ENCODE measurements around the gene COL23A1.

Gene COL23A1

DNA sequence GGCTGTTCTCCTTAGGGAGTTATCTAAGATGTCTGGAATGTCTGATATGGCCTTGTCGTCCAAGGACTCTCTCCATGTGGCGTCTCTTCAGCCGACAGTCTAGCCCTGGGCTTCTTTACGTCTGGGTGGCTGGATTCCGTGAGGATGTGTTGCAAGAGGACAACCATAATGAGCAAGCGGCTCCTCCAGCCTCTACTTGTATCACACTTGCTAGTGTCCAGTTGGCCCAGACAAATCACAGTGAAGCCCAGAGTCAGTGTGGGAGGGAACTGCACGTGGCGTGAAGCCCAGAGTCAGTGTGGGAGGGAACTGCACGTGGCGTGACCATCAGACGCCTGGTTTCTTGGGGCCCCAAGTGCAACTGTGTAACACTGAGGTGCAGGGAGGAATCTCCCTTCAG, 61.1 kb downstream of the COL23A1 start:
- DNase-seq = no peak

DNA sequence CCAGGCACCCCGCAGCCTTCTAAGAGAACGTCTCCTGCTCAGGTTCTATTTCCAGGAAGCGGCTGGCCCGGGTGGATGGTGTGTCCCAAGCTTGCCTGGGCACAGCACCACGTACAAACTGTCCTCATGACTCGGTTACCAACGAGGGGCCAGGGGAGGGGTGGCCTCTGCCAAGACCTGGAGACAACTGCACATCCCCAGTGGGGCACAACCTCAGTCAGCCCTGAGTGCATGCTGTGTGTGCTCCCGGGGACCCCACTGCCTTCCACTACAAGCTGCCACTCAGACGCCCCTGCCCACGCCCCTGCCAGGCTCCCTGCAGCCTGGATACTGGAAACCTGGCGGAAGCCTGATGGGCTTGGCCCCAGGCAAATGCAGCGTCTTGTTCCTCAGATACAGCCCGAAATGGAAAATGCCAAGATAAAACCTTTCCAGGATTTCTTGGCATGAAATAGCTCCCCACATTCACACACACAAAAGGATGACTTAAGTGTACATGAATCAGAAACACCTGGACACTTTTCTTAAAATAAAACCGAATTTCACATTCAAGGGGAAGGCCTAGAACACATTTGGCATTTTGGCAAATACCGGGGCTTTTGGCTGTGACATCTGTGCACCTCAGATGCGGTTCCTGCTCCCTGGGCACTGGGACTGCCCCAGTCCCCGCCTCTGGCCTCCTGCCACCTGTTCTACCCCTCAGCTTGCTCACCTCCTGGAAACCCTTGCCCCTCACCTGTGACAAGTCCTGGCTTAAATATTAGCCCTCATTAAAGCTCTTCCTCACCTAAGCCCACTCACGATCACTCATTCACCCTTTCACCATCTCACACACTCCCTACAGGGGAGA, 62.5 kb downstream of the COL23A1 start:
- DNase-seq = no peak

DNA sequence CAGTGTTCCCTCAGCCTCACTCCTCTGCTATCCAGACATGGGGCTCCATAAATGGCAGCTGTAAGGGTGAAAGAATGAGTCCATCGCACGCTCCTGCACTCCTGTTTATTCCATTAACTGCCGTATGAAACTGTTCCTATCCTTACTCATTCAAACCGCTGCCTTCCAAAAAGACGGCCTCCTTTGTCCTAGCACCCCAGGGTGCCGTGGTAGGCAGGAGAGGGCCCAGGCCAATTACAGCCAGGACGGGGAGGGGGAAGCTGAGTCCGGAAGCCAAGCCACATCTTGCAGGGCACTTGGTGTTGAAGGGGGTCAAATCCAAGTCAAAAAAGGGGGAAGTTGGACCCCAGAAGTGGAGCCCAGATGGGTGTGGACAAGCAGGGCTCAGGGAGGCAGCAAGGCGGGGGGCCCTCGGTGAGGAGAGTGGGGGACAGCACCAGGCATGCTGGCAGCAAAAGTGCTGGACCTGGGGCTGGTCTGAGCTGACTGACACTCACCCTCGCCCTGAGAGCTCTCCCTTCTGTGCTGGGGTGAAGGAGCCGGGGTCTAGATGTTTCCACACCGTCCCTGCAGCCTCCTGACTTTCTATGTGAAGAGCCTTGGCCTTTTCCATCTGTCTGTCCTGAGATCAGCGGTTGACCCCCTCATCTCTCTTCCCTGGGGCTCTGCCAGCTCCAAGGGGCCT, 63.3 kb downstream of the COL23A1 start:
- no peak for DNase-seq

DNA sequence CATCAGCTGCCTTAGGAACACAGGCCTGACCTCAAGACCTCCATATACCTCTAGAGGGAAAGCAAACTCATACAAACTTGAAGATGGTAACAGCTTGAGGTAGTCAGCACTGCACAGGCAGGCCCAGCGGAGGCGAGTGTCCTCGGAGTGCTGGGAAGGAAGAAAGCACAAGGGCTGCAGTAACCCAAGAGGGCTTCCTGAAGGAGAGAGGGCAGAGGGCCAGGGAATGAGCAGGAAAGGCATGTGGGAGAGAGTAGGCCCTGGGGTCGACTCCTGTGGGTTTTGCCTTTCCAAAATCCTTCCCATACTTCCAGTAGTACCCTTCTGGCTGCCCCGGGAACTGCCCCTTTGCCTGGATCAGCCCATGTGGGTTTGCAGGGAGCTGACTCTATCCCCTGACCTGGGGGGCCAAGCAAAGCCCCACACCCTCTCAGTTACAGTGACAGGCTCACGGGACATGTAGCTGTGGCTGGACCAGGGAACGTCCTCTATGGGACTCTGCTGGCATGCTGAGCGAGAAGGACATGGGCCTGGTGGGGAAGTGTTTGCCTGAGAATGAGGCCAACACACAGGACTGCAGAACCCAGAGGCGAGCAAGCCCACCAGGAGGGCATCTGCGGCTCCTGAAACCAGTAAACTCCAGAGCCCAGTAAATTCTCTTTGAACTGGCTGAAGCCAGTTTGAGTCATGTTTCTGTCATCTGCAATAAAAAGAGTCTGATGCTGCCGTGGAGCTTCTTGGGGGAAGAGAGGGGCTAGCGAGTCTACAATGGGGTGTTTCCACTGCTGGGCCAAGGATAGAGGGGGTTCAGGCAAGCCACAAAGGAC, 64.1 kb downstream of the COL23A1 start:
- DNase-seq = no peak

DNA sequence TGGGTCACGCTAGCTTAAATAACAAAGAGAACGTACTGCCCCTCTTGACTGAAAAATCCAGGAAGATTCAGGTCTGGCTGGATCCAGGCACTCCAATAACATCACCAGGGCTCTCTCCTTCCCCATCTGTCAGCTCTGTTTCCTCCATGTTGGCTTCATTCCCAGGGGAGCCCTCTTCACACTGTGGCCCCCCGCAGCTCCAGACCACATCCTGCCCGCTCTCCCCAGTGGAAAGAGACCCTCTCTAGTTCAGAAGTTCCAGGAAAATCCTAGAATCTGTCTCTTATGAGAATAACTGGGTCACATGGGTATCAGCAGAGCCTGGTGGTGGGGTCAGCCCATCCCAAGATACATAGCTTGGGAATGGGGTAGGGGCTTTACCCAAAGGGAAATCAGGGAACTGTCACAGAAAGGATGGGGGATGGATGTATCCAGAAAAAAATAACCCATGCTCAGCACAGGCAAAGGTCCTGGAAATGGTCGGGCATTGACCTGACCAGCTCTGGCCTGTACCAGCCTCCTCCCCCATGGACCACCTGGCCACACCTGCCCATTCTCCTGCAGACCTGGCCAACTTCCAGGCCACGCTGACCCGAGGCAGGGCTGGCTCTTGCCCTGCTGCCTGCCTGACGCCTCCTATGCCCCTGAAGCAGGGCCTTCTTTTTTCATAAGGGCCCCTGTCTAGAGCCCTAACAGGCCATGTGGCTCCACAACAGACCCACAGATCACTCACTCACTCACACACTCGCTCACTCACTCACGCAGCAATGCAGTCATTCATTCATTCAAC, 65.9 kb downstream of the COL23A1 start:
- DNase-seq = no peak

DNA sequence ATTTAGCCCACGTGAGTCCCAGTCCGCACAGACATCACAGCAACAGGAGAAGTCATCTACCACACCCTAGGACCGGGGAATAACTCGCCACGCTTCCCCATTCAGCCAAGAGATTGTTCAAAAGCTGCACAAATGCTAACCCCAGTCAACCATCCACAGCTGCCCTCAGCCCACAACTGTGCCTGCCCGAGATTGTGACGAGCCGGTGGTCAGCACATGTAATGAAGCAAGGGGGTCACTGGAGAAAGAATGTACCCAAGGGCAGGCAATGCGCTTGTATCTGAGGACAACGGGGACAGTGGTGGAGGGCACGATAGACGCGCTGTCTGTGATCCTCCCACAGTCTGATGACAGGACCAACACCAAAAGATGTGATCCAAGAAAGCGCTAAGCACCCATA, 67.8 kb downstream of the COL23A1 start:
- no peak for DNase-seq

DNA sequence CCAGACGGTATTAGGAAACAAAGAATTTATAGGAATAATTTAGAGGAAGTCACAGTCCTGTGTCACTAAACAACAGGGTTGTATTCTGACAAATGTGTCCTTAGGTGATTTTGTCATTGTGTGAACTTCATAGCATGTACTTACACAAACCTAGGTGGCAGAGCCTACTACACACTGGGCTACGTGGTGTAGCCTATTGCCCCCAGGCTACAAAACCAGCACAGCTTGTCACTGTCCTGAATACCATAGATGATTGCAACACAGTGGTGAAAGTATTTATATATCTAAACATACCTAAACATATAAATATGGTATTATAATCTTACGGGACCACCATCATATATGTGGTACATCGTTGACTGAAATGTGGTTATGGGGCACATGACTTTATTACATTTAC, 69.3 kb downstream of the COL23A1 start:
- no peak for DNase-seq

DNA sequence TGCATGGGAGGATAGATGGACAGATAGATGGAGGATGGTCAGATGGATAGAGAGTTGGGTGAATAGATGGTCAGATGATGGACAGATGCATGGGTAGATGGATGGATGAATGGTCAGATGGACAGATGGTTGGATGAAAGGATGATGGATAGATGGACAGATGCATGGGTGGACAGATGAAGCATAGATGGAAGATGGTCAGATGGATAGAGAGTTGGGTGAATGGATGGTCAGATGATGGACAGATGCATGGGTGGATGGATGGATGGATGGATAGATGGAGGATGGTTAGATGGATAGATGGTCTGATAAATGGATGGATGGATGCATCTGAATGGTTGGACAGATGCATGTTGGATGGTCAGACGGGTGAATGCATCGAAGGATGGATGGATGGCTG, 70.4 kb downstream of the COL23A1 start:
- no peak for DNase-seq

DNA sequence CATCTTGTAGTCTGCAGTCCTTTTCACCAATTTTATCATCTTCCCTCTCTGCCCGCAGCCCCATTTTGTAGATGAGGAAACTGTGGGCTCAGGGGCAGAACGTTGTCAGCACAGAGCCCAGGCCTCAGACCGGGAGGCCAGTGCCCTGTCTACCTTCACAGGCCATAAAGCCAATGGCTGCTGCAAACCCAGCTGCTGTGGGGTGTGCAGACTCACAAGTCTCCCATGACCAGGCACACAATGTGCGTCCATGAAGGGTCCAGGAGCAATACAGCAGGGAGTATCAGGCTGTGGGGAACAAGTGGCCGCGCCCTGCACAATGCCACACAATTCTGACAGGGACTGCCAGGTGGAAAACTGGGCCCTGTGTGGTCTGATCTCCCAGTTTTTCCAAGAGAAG, 71.0 kb downstream of the COL23A1 start:
- DNase-seq = no peak

DNA sequence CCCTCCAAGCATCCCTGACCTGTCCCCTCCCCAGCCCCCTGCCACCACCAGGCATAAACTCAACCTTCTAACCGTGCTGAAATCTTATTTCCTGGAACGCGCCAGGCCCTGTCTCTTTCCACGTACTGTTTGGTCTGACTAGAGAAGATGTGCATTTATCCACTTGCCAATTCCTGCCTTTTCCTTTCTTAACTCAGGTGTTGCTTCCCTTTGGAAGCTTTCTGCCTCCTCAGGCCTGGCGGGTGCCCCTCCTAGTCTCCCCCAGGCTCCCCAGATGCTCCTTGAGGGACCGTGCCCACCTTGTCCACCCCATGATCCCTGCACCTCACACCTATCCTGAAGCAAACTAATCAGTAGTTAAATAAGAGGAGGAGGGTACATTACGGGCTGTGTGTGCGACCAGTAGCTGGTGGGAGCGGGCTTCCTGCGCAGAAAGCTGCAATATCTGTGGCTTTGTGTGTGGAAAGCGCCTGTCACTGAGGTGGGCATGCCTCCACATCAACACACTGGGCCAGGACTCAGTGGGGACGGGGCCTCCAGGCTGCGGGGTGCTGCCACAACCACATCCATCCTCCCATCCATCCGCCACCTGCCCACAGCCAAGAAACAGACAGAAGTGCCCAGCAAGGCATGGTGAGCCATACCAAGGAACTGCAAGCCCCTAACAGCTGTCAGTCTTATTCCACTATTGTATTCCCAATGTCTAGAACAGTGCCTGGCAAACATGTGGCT, 73.5 kb downstream of the COL23A1 start:
- no peak for DNase-seq

DNA sequence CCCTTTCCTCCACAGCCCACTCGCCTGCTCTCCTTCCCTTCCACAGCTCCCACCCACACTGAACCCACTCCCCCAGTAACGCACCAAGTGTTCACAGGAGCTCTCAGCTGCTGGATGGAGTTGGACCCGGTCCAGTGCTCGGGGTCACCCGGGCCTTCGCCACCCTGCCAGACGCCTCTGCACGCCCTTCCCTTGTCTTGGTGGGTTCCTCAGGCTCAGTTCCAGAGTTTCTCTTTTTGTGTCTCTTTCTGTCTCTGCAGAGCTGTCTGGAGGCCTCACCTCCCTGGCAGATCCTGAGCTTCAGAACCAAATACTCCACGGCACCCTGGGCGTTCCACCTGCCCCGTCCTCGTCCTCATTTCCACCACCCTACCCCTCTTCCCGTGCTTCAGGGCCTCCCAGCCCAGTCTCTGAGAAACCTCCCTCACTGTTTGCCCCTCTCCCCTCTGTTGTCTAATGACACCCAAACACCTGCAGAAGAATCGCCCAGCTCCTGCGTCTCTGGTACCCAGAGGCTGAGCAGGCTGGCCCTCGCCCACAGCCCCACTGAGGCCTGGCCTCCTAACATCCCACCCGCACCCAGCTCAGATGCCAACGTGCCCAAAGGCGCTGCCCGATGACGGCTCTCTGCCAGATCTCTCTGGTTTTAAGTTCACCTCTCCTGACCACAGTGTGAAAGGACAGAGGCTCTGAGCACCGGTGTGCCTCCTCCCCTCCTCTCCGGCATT, 74.3 kb downstream of the COL23A1 start:
- DNase-seq = no peak

DNA sequence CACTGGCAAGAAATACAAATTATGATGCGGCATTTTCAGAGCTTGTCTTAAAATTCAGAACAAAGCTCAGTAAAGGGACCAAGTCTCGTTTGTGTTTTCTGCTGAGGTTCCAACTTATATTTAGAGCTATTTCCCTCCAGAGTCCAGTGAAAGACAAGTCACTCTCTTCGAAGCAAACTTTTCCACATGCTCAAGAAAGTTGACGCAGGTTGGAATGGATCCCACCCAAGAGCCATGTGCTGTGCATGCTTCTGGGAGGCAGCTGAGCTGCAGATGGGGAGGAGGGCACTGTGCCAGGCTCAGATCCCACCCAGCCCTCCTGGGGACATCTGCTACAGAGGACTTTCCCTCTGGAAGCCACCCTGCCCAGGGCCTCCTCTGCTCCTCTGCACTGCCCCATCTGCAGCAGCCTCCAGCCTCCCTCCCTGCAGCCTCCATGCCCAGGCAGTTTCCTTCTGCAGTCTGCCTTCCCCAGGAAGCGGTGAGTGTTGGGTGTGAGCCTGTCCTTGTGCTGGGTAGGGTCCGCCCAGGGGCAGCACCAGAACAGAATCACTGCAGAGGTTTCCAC, 75.3 kb downstream of the COL23A1 start:
- no peak for DNase-seq

DNA sequence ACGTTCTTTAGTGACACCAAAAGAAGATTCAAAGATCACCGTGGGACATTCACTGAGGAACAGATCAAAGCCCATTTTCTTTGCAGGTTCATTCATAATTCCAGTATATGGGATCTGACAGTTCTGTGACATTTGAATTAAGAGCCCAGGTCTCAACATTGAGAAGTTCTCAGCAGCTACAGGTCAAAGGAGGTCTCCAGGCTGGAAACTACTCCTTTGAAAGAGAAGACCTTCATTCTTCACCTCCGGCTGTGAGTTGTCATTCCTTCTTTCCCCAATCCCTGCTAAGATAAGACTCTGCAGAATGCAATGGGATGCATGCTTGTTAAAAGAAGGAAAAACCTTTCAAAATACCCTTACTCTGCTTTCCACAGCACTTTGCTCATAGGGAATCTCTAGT, 79.0 kb downstream of the COL23A1 start:
- no peak for DNase-seq

DNA sequence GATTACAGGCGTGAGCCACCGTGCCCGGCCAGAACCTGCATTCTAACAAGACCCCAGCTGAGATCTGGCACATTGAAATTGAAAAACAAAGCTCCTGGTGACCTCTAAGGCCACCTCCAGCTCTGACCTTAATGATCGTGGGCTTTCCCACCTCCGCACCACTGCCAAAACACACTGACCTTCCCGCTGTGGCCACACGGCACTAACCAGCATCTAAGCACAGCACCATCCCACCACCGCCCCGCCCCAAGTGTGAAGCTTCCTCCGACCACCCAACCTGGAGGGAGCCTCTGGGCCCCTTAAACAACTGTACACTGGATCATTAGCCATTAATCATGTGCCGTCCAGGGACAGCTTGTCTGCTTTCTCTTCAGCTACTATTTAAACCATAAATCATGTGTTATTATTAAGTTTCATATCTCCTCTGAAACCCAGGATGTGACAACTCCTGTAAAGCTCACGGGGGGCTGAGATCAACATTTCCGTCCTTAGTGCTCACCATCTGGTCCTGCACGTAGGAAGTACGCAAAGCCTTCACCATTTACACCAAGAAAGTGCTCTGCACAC, 80.6 kb downstream of the COL23A1 start:
- DNase-seq = no peak

DNA sequence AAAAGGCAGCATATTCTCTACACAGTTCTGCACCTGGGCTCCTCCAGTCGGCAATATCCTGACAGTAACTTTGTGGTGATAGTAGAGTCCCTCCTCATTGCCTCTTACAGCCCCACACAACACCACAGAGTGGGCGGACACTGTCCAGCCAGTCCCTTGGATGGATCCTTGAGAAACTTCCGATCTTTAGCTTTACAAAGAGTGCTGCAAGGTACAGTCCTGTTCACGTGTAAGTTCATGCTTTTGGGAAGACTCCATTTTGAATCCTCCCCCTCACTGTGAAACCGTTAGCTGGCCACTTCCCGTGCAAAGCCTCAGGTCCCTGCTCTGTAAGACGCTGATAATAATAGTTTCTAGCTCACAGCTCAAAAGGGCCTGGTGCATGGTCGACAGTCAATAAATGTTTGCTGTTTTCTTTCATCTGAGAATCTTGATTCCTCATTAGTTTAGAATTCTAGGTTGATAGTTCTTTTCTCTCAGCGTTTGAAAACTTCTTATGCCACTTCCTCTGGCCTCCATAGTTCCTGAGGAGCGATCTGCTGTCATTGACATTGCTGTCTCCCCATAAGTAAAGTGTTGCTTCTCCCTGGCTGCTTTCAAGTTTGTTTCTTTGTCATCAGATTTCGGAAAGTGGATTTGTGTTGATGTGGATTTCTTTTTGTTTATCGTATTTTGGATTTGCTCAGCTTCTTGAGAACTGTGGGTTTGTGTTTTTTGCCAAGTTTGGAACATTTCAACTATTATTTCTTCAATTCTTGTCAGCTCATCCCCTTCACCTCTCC, 82.9 kb downstream of the COL23A1 start:
- DNase-seq = no peak

DNA sequence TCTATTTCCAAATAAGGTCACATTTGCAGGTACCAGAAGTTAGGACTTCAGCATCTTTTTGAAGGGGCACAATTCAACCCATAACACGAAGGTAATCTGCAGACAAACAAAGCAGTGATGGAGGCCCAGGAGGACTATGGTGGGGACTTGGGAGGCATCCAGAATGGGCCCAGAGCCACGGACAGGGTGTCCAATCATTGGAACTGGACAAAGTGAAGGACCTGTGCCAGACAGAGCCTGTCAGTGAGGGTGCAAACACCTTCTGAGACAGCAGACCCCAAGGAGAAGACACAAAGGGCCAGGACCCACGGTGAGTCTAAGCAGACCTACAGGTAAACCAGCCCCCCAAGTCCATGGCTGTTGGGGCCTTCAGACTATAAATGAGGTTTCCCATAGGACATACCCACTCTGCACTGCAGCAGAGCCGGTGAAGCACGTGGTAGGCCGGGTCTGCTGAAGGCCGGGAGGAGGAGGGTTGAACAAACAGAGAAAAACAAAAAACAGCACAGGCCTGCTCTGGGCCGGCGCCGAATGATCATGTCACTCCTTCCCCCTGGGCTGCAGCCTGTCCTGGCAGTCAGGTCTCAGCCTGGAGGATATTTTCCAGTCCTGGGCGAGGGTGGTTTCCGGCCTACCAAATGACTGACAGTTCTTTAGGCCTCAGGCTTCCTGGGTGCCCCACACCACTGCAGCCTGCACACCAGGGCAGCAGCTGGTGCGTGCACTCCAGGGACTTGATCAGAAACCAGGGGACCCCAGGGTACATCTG, 84.4 kb downstream of the COL23A1 start:
- no peak for DNase-seq

DNA sequence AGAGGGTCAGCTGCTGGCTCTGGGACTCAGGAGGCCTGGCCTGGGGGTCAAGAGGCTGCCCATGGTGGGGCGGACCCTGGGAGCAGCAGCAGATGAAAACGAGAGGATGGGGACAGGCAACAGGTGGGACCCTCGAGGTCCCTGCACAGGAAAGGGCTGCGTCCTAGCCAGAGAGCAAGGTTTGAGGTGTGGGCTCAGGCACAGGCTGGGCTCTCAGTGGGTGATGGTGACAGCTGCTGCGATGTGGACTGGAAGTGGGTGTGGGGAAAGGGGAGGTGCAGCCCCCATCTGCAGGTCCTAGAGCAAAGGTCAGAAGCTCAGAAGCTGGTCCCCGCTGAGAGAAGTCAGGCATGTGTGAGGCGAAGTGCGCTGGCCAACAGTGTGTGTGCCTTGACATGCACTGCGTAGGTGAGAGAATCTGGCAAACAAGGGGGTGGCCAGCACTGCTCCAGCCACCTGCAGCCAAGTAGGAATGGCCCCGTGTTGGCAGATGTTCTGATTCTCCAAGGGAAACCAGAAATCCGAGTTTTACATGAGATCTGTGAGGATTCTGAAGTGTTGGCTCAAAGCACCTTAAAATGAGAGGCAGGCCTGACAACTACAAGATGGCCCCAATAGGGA, 85.7 kb downstream of the COL23A1 start:
- DNase-seq = no peak

DNA sequence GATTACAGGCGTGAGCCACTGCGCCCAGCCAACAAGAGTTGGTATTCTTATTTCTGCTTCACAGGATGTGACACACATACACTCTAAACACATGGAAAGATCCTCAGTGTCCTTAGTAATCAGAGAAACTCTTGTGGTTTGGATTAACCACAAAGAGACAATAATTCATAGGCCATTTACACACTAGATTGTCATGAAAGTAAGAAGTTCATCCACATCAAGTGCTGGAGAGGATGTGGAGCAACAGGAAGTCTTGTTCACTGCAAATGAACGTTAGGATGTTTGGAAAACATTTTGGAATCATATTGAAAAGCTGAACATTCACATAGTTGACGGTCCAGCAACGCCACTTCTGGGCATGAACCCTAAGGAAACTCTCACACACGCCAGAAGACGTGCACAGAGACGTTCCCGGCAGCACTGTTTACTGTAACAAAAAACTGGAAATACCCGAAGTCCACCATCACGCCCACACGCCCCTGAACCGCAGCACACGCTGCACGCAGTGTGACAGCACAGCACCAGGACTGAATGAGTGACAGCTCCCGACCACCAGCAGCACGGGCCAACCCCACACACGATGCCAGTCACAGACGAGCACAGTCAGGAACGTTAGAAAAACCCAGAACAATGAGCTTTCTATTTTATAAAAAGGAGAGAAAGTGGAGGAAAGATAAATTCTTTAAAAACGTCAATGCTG, 87.6 kb downstream of the COL23A1 start:
- no peak for DNase-seq
